Progenitor cell of endocrine pancreas (in vitro differentiated cells): ENCODE data around the gene ERBB4. TPM values are rescaled to one million over a fixed set of nuclear protein-coding genes. Genes with fewer than 3 reads are reported as not detected.

ENCODE experiments used
- DNase-seq: peaks from one replicate; pipeline ENCODE4 v3.0.0; 2021; ENCODE audit warnings: low spot score; ENCODE audit not compliant: unreplicated experiment
- H3K27ac Mint-ChIP-seq: 2 replicates; pipeline ENCODE4 v1.8.0; 2021; ENCODE audit warnings: mild to moderate bottlenecking, moderate library complexity, mixed read lengths
- H3K27me3 Mint-ChIP-seq: 2 replicates; pipeline ENCODE4 v1.8.0; 2021; ENCODE audit warnings: mixed read lengths
- H3K36me3 Mint-ChIP-seq: 2 replicates; pipeline ENCODE4 v1.8.0; 2022; ENCODE audit warnings: mixed read lengths; ENCODE audit not compliant: insufficient read depth
- H3K4me1 Mint-ChIP-seq: 2 replicates; pipeline ENCODE4 v1.8.0; 2021; ENCODE audit warnings: low read depth, mixed read lengths
- H3K4me3 Mint-ChIP-seq: 2 replicates; pipeline ENCODE4 v1.8.0; 2021; ENCODE audit warnings: low read depth, mild to moderate bottlenecking, moderate library complexity, mixed read lengths
- H3K9me3 Mint-ChIP-seq: 2 replicates; pipeline ENCODE4 v1.8.0; 2021; ENCODE audit warnings: low read depth, mixed read lengths
- CTCF ChIP-seq: fragments of 200-600 bp; sonication (generic); IDR thresholded peaks from one replicate; pipeline ENCODE4 v1.5.0; 2021; ENCODE audit warnings: antibody characterized with exemption, mild to moderate bottlenecking; ENCODE audit not compliant: unreplicated experiment
- total RNA-seq: library from RNA; stranded (reverse); gene quantifications from 2 replicates; pipeline ENCODE4 v1.2.1, GENCODE V29; 2021

The ERBB4 gene
- total RNA-seq, 1 donor from 2014 or later = 43.8 TPM

- Mint-ChIP-seq H3K4me3 (no peak overlapping the region), H3K36me3 (peaks cover 1% of the 10 kb centered on the region), H3K4me1 (peaks cover 2% of the 10 kb centered on the region), H3K27me3 (no peaks in the 10 kb centered on the region), H3K27ac (no peak overlapping the region), H3K9me3 (peaks cover 3% of the 10 kb centered on the region)
- no peak for DNase-seq
- TF ChIP-seq CTCF = peak; percentile 62
Observed at GRCh38 chr2:212147921-212148513, 390.6 kb downstream of the ERBB4 start.

DNA sequence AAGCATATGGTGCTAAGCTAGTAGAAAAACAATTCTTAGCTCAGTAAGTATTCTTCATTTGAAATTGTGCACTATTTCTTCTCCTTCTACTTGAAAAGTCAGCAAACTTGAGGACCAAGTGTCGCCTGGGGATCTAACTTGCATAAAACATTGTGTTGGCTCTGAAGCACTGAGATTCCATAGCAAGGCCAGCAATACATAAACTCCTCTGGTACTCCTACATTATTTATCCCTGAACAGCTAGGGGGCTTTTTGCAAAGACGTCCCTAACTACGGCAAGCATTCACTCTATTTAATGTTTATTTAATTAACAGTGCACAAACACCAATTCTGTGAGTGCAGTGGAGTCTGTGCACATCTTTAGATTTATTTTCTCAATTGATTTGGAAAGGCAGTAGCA, 392.2 kb downstream of the ERBB4 start:
- Mint-ChIP-seq H3K27me3 (no peaks in the 10 kb centered on the region), H3K27ac (no peak overlapping the region), H3K4me1 (peaks cover 2% of the 10 kb centered on the region), H3K9me3 (peaks cover 3% of the 10 kb centered on the region), H3K36me3 (peaks cover 1% of the 10 kb centered on the region), H3K4me3 (no peak overlapping the region)
- TF ChIP-seq CTCF = no peak
- no peak for DNase-seq

GRCh38 chr2:212145121-212145520, 393.5 kb downstream of the ERBB4 start:
- no peak overlapping the region for H3K27ac Mint-ChIP-seq

GRCh38 chr2:212142631-212143030, 396.0 kb downstream of the ERBB4 start:
- TF ChIP-seq CTCF = no peak
- no peak overlapping the region for H3K4me3 Mint-ChIP-seq
- H3K27me3 Mint-ChIP-seq = no peaks in the 10 kb centered on the region
- DNase-seq = no peak
- H3K27ac Mint-ChIP-seq = no peak overlapping the region
- no peaks in the 10 kb centered on the region for H3K9me3 Mint-ChIP-seq
- H3K4me1 Mint-ChIP-seq = peaks cover 9% of the 10 kb centered on the region
- no peaks in the 10 kb centered on the region for H3K36me3 Mint-ChIP-seq

More at GRCh38 chr2:212145121-212145520, 393.5 kb downstream of the ERBB4 start:
- DNase-seq = no peak
- peaks cover 2% of the 10 kb centered on the region for H3K4me1 Mint-ChIP-seq
- H3K4me3 Mint-ChIP-seq = no peak overlapping the region
- TF ChIP-seq CTCF = no peak
- H3K36me3 Mint-ChIP-seq = peaks cover 1% of the 10 kb centered on the region
- peaks cover 3% of the 10 kb centered on the region for H3K9me3 Mint-ChIP-seq
- no peaks in the 10 kb centered on the region for H3K27me3 Mint-ChIP-seq

DNA sequence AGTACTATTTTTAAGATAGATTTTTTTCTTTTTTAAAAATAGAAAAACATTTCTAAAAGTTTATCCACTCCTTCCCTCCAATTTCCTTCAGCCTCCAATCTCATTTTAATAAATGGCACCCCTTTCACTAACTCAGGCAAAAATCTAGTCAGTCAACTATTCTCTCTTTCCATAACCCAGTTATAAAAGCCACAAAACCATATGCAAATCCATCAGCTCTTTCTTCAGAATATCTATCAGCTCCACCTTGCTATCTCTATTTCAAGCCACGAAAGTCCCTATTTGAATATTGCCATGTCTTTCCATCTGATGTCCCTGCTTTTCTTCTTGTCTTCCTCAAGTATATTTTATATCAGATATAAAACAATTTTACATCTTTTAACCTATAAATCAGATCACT, 397.1 kb downstream of the ERBB4 start:
- H3K27me3 Mint-ChIP-seq = no peaks in the 10 kb centered on the region
- no peak overlapping the region for H3K27ac Mint-ChIP-seq
- DNase-seq = no peak
- no peaks in the 10 kb centered on the region for H3K9me3 Mint-ChIP-seq
- TF ChIP-seq CTCF = no peak
- H3K36me3 Mint-ChIP-seq = no peaks in the 10 kb centered on the region
- H3K4me3 Mint-ChIP-seq = no peak overlapping the region
- peaks cover 9% of the 10 kb centered on the region for H3K4me1 Mint-ChIP-seq
